GM19238 (cell line): ENCODE results near the gene RIMBP2.

Experiments
- DNase-seq: peaks from one replicate; pipeline ENCODE4 v3.0.0; 2011; ENCODE audit warnings: low spot score; ENCODE audit not compliant: insufficient read length

The RIMBP2 gene

GRCh38 chr12:130446846-130447654 lies 269.0 kb downstream of the RIMBP2 start:
- DNase-seq = no peak

- no peak for DNase-seq
Observed at GRCh38 chr12:130444986-130445385, 271.1 kb downstream of the RIMBP2 start.

DNA sequence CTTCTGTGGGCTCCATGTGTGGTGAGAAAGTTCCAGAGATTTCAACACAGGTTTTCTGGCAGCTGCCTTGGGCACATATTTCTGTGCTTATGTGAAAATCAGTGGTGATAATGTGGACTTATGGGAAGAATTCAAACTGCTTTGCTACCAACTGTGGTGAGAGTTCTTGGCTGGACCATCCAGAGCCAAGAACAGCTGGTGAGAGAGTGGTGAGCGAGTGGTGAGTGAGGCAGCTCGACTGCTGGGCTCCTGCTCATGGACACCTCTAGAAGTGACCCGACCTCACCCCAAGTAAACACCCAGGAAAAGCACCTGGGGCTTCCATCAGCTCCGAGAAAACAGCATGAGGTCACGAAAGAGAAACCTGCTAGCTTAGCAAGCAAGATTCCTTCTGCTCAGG lies 272.0 kb downstream of the RIMBP2 start:
- DNase-seq = no peak

GRCh38 chr12:130441771-130442760 lies 274.0 kb downstream of the RIMBP2 start:
- DNase-seq = no peak

- DNase-seq = no peak
Observed at GRCh38 chr12:130440411-130441080, 275.6 kb downstream of the RIMBP2 start.

DNA sequence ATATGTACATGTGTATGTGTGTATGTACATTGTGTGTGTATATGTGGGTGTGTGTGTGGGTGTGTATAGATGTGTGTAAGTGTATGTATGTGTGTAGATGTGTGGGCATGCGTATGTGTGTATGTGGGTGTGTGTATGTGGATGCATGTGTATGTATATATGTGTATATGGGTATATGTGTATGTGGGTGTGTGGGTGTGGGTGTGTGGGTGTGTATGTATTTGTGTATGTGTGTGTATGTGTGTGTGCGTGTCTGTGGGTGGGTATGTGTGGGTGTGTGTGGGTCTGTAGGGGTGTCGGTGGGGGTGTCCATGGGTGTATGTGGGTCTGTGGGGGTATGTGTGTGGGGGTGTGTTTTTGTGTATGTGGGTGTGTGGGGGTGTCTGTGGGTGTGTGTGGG lies 276.8 kb downstream of the RIMBP2 start:
- DNase-seq = no peak

DNA sequence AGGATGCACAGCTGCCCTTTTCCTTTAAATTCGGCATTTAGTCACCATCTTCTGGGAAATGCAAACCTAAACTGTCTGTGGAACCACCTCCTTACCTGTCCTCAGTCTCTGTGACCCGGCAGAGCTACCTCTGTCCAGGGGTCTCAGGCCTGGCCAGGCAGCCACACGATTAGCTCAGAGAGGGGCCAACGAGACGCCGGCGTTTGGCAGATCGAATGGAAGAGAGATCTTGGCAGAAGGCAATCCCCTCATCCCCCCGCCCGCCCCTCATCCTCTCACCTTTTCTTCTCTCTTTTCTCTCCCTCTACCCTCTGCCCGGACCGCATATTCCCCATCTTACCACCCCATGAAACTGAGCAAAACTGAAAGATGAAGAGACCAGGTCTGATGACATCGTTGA lies 277.4 kb downstream of the RIMBP2 start:
- DNase-seq = no peak

DNA sequence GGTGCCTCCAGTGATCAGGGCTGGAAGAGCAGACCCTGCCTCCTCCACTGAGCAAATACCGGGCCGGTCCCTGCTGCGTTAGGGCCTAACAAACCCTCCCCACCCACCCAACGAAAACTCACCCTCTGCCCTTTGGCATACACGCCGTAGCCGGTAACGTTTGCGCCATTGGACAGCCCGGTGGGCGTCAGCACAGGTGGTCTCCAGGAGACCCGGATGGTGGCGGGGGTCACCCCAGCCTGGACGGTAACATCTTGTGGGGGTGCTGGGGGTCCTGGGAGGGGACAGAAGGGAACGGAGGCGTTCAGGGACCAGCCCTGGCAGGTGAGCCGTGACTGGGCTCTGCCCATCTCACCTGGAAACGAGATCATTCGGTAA lies 277.9 kb downstream of the RIMBP2 start:
- no peak for DNase-seq

- no peak for DNase-seq
Observed at GRCh38 chr12:130437555-130438242, 278.4 kb downstream of the RIMBP2 start.

GRCh38 chr12:130436741-130437501 lies 279.2 kb downstream of the RIMBP2 start:
- DNase-seq = no peak

GRCh38 chr12:130435826-130436225 lies 280.3 kb downstream of the RIMBP2 start:
- DNase-seq = no peak

- DNase-seq = no peak
Observed at GRCh38 chr12:130435331-130435730, 280.8 kb downstream of the RIMBP2 start.

GRCh38 chr12:130434560-130434959 lies 281.5 kb downstream of the RIMBP2 start:
- DNase-seq = no peak

- no peak for DNase-seq
Observed at GRCh38 chr12:130433834-130434233, 282.3 kb downstream of the RIMBP2 start.

- DNase-seq = no peak
Observed at GRCh38 chr12:130433411-130433810, 282.7 kb downstream of the RIMBP2 start.

- DNase-seq = no peak
Observed at GRCh38 chr12:130431176-130431575, 284.9 kb downstream of the RIMBP2 start.

DNA sequence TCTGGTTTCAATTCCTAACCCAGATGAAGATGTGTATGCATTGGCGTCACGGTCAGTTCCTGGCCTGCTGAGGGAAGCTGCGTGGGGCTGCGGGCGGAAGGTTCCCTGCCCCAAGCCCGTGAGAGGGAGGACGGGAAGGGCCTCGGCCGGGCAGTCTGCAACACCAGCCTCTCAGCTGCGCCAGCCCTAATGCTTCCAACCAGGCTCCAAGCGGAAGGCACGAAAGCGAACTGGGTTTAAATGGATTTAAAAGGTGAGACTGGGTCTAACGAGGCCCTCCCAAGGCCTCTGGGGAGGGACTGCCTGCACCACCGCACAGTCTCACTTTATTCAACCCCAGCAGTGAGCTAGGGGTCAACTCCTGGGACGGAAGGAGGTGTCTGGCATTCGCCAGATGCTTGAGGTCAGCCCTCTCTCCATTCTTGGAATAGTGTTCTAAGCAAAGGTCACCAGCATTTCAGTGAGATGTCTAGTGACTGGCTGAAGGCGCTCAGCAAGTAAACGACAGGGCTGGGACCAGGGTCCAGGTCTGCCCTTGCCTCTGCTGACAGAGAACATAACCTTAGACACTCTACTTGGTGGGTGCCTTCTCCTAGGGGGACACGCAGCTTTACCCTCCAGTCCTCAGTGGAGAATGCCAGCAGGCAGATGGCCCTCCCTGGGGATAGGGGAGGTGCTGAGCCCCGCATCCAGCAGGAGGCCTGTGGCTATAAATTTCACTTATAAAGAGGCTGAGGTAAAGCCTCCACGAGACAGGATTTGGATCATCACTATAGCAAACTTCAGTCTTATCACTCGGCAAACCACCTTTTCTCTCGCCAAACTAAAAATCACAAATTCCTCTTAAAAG lies 286.2 kb downstream of the RIMBP2 start:
- DNase-seq = no peak

DNA sequence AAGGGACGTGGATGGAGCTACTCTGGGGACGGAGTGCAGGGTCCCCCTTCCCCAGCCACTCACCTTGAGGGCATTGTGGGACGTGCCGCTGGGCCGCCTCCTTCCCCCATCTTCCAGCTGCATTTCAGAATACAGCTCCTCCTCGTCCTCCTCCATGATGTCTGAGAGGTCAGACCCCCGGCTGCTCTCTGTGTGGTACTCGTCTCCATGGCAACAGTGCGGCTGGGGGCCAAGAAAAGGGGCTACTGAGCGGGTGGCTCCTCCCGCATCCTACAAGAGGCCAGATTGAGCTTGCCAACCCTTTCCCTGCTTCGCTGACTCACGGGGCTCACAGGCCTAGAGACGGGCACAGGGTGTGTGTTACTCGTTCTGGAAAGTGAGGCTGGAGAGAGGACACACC lies 288.0 kb downstream of the RIMBP2 start:
- DNase-seq = no peak

GRCh38 chr12:130427381-130427887 lies 288.7 kb downstream of the RIMBP2 start:
- DNase-seq = no peak
